HepG2 (cell line): ENCODE results near the gene LAPTM4A. TPM values are rescaled to one million over a fixed set of nuclear protein-coding genes. Genes with fewer than 3 reads are reported as not detected.

ENCODE experiments used
- CBFB ChIP-seq: sonication (generic); formaldehyde crosslinking; IDR thresholded peaks from 2 replicates; pipeline ENCODE4 v1.4.0; 2020; ENCODE audit warnings: missing genetic modification reagents
- CHD4 ChIP-seq: fragments of 200-600 bp; sonication (generic); IDR thresholded peaks from 2 replicates; pipeline ENCODE4 v1.7.0; 2017; ENCODE audit warnings: mild to moderate bottlenecking, low read length, borderline replicate concordance
- DMTF1 ChIP-seq: sonication (generic); formaldehyde crosslinking; IDR thresholded peaks from 2 replicates; pipeline ENCODE4 v1.4.0; 2020; ENCODE audit warnings: mild to moderate bottlenecking, missing genetic modification reagents
- LBX2 ChIP-seq: sonication (generic); formaldehyde crosslinking; IDR thresholded peaks from 2 replicates; pipeline ENCODE4 v1.5.0; 2020; ENCODE audit warnings: missing genetic modification reagents, mild to moderate bottlenecking, borderline replicate concordance
- NFE2L1 ChIP-seq: sonication (generic); formaldehyde crosslinking; IDR thresholded peaks from 2 replicates; pipeline ENCODE4 v1.4.0; 2020; ENCODE audit warnings: missing genetic modification reagents, mild to moderate bottlenecking, borderline replicate concordance
- NR2F2 ChIP-seq: IDR thresholded peaks from 2 replicates; pipeline ENCODE4 v1.6.1; 2012; ENCODE audit warnings: low read depth, inconsistent platforms, borderline replicate concordance
- RORA ChIP-seq: sonication (generic); formaldehyde crosslinking; IDR thresholded peaks from 2 replicates; pipeline ENCODE4 v1.5.0; 2020; ENCODE audit warnings: mild to moderate bottlenecking, missing genetic modification reagents, moderate library complexity
- SRY ChIP-seq: sonication (generic); formaldehyde crosslinking; IDR thresholded peaks from 2 replicates; pipeline ENCODE4 v1.8.0; 2022; ENCODE audit warnings: mild to moderate bottlenecking, missing genetic modification reagents
- ZBTB43 ChIP-seq: sonication (generic); formaldehyde crosslinking; conservative IDR thresholded peaks from 2 replicates; pipeline ENCODE4 v1.4.0; 2020; ENCODE audit warnings: missing genetic modification reagents
- ZNF101 ChIP-seq: sonication (generic); formaldehyde crosslinking; IDR thresholded peaks from 2 replicates; pipeline ENCODE4 v1.4.0; 2020; ENCODE audit warnings: mild to moderate bottlenecking, low read depth, missing genetic modification reagents, borderline replicate concordance
- ZNF296 ChIP-seq: sonication (generic); formaldehyde crosslinking; conservative IDR thresholded peaks from 2 replicates; pipeline ENCODE4 v1.5.0; 2020; ENCODE audit warnings: mild to moderate bottlenecking, missing genetic modification reagents
- ZNF318 ChIP-seq: sonication (generic); formaldehyde crosslinking; IDR thresholded peaks from 2 replicates; pipeline ENCODE4 v1.4.0; 2020; ENCODE audit warnings: mild to moderate bottlenecking, missing genetic modification reagents
- ZNF703 ChIP-seq: sonication (generic); formaldehyde crosslinking; IDR thresholded peaks from 2 replicates; pipeline ENCODE4 v1.5.1; 2020; ENCODE audit warnings: missing genetic modification reagents, mild to moderate bottlenecking, moderate library complexity, borderline replicate concordance
- polyA plus RNA-seq, 8 experiments: library from polyadenylated mRNA; depleted of rRNA in 3 of 8; stranded (reverse) in 7 of 8; unstranded in 1 of 8; fragments of >200 nt; fragmentation: Illumina TruSeq in 4 of 8; extraction: Trizol in 4 of 8; gene quantifications; 2 replicates each; pipeline versions ENCODE4 v1.2.1 to v1.2.3, GENCODE V29; 2011 to 2016; ENCODE audit warnings: low read depth in 4 of 8, missing spikeins in 1 of 8, mixed read lengths in 1 of 8; ENCODE audit not compliant: insufficient read depth in 1 of 8
- total RNA-seq, 5 experiments: library from RNA; depleted of rRNA; stranded (reverse); fragments of >200 nt; fragmentation: Illumina TruSeq; extraction: Trizol; gene quantifications; 2 replicates each; pipeline ENCODE4 v1.2.3, GENCODE V29; 2016; ENCODE audit warnings: low read depth in 1 of 5

The LAPTM4A gene
- total and polyA plus RNA-seq, 2 of the 13 experiments (the other 11 are each of a cell fraction or from before 2014, with no cell fraction given), result 116 to 558 TPM

- no peak for TF ChIP-seq NR2F2
- TF ChIP-seq DMTF1 (CRISPR knock-in tag), result no peak
- peak; percentile 73; the same call in 1 of the 2 replicates for TF ChIP-seq CHD4
- no peak for TF ChIP-seq ZNF318 (CRISPR knock-in tag)
- no peak for TF ChIP-seq SRY (CRISPR knock-in tag)
- peak; percentile 38; the same call in 1 of the 2 replicates for TF ChIP-seq NFE2L1
- TF ChIP-seq ZNF703 (CRISPR knock-in tag), result no peak
- no peak for TF ChIP-seq LBX2 (CRISPR knock-in tag)
- 0 out of 2 replicates have a peak, but pooled peaks have one; percentile 23 for TF ChIP-seq CBFB (CRISPR knock-in tag)
- TF ChIP-seq RORA (CRISPR knock-in tag), result no peak; the same call in 1 of the 2 replicates
- no peak for TF ChIP-seq ZNF101 (CRISPR knock-in tag)
- no peak for TF ChIP-seq ZNF296 (CRISPR knock-in tag)
- TF ChIP-seq ZBTB43, result peak; percentile 69; the same call in 1 of the 2 replicates
These were observed 42.1 kb upstream of the LAPTM4A start (continued) for GRCh38 chr2:20093263-20094141.
